ENCODE data around the gene CHTF8.

GRCh38 chr16:69095193-69095592, 37.2 kb downstream of the CHTF8 start:
- TF ChIP-seq CTCF (IDR thresholded peaks at IDR 0.05; ENCODE audit: low read depth, low read length) (no peak), POLR2A (IDR thresholded peaks at IDR 0.05; ENCODE audit: extremely low read depth, insufficient read length) (no peak)

Measured in NB4 (cell line).